Thymus (tissue), 14 donors: Measurements from ENCODE around the gene ZNF22. TPM values are rescaled to one million over a fixed set of nuclear protein-coding genes. Genes with fewer than 3 reads are reported as not detected.

ENCODE experiments used
- DNase-seq, 9 donors: peaks; one replicate each; pipeline ENCODE4 v3.0.0-alpha.2; 2013; ENCODE audit warnings: low spot score in 9 of 9, low read depth in 6 of 9, missing footprints in 1 of 9
- H3K27ac ChIP-seq, 2 donors: one replicate each; pipeline ENCODE4 v1.5.1; 2013; ENCODE audit warnings: control low read depth in 1 of 2, low read depth in 1 of 2, low read length in 1 of 2, mild to moderate bottlenecking in 1 of 2, moderate library complexity in 1 of 2
- H3K27me3 ChIP-seq, 2 donors: one replicate each; pipeline ENCODE4 v1.5.1; 2013; ENCODE audit warnings: low read length in 1 of 2; ENCODE audit not compliant: control insufficient read depth in 2 of 2, insufficient read depth in 1 of 2
- H3K36me3 ChIP-seq, 2 donors: one replicate each; pipeline ENCODE4 v1.5.1; 2013; ENCODE audit warnings: low read length in 1 of 2, mild to moderate bottlenecking in 1 of 2, moderate library complexity in 1 of 2; ENCODE audit not compliant: control insufficient read depth in 2 of 2, insufficient read depth in 2 of 2
- H3K4me1 ChIP-seq, 2 donors: one replicate each; pipeline ENCODE4 v1.5.1; 2013; ENCODE audit warnings: low read length in 2 of 2; ENCODE audit not compliant: control insufficient read depth in 2 of 2, insufficient read depth in 2 of 2
- H3K4me3 ChIP-seq, 2 donors: one replicate each; pipeline ENCODE4 v1.5.1; 2013; ENCODE audit warnings: low read length in 2 of 2, control low read depth in 1 of 2, mild to moderate bottlenecking in 1 of 2
- H3K9me3 ChIP-seq, 2 donors: one replicate each; pipeline ENCODE4 v1.5.1; 2013; ENCODE audit warnings: low read length in 1 of 2, mild to moderate bottlenecking in 1 of 2; ENCODE audit not compliant: control insufficient read depth in 2 of 2, insufficient read depth in 1 of 2
- WGBS: extraction: QIAGEN DNeasy Blood & Tissue Kit; methylation state at CpG from one replicate; pipeline ENCODE4 v1.1.7; 2013; 5-methylcytosine and 5-hydroxymethylcytosine counted together
- long read RNA-seq, 10 donors: transcript quantifications; one replicate each; lab custom pipeline, GENCODE V29; 2026
- polyA plus RNA-seq: library from polyadenylated mRNA; stranded (reverse); fragments of 200-250 nt; gene quantifications from one replicate; pipeline ENCODE4 v1.2.3, GENCODE V29; 2013
- total RNA-seq: library from RNA; stranded (reverse); fragments of 120-200 nt; gene quantifications from one replicate; pipeline ENCODE4 v1.2.4, GENCODE V29; 2013
- donor health status: healthy.

The ZNF22 gene
- total RNA-seq (83.1 TPM), polyA plus RNA-seq (51.7 TPM)
- long read RNA-seq, donor 1, transcript ZNF22-201 (2 exons, 2,551 nt) = major isoform, 7 of 7 reads
- long read RNA-seq, donor 1, partial matches to known transcripts = 0 of 7 reads
- long read RNA-seq, donor 1, other reads (novel, unspliced or antisense) = 0 of 7 reads
- long read RNA-seq, donor 2 = 0 reads
- long read RNA-seq, donor 3, transcript ZNF22-201 (2 exons, 2,551 nt) = major isoform, 83 of 83 reads
- long read RNA-seq, donor 3, partial matches to known transcripts = 0 of 83 reads
- long read RNA-seq, donor 3, other reads (novel, unspliced or antisense) = 0 of 83 reads
- long read RNA-seq, donor 4, transcript ZNF22-201 (2 exons, 2,551 nt) = major isoform, 27 of 27 reads
- long read RNA-seq, donor 4, partial matches to known transcripts = 0 of 27 reads
- long read RNA-seq, donor 4, other reads (novel, unspliced or antisense) = 0 of 27 reads
- long read RNA-seq, donor 5, transcript ZNF22-201 (2 exons, 2,551 nt) = major isoform, 83 of 83 reads
- long read RNA-seq, donor 5, partial matches to known transcripts = 0 of 83 reads
- long read RNA-seq, donor 5, other reads (novel, unspliced or antisense) = 0 of 83 reads
- long read RNA-seq, donor 6, transcript ZNF22-201 (2 exons, 2,551 nt) = major isoform, 54 of 54 reads
- long read RNA-seq, donor 6, partial matches to known transcripts = 0 of 54 reads
- long read RNA-seq, donor 6, other reads (novel, unspliced or antisense) = 0 of 54 reads
- long read RNA-seq, donor 7, transcript ZNF22-201 (2 exons, 2,551 nt) = major isoform, 66 of 130 reads
- long read RNA-seq, donor 7, partial matches to known transcripts = 64 of 130 reads
- long read RNA-seq, donor 7, other reads (novel, unspliced or antisense) = 0 of 130 reads
- long read RNA-seq, donor 8, transcript ZNF22-201 (2 exons, 2,551 nt) = major isoform, 32 of 32 reads
- long read RNA-seq, donor 8, partial matches to known transcripts = 0 of 32 reads
- long read RNA-seq, donor 8, other reads (novel, unspliced or antisense) = 0 of 32 reads
- long read RNA-seq, donor 9, transcript ZNF22-201 (2 exons, 2,551 nt) = major isoform, 38 of 38 reads
- long read RNA-seq, donor 9, partial matches to known transcripts = 0 of 38 reads
- long read RNA-seq, donor 9, other reads (novel, unspliced or antisense) = 0 of 38 reads
- long read RNA-seq, donor 10, transcript ZNF22-201 (2 exons, 2,551 nt) = major isoform, 49 of 49 reads
- long read RNA-seq, donor 10, partial matches to known transcripts = 0 of 49 reads
- long read RNA-seq, donor 10, other reads (novel, unspliced or antisense) = 0 of 49 reads

- under 1% methylated on average over 79 of the region's 79 CpGs for WGBS
- peaks cover 21 to 37% of the 10 kb centered on the region in 2 donors for H3K4me1 ChIP-seq
- peaks cover 9 to 25% of the 10 kb centered on the region in 2 donors for H3K36me3 ChIP-seq
- H3K27me3 ChIP-seq = no peaks in the 10 kb centered on the region
- H3K27ac ChIP-seq = peak within 1 kb of the TSS; percentile 93 to 95
- peak within 1 kb of the TSS; percentile 67 to 76 for H3K4me3 ChIP-seq
- DNase-seq = peak in 8 of 9 donors; percentile 71 to 95 (median 86)
- H3K9me3 ChIP-seq = peaks cover 0 to 3% of the 10 kb centered on the region in 2 donors
Observed at GRCh38 chr10:45000752-45001380, at the start of gene ZNF22. Gene ZNF22 (plus strand): TSS chr10:45000923. CDS start chr10:45003369, 2,446 bp downstream.

GRCh38 chr10:44951576-44952226 lies 49.0 kb upstream of the ZNF22 start:
- no peak overlapping the region for H3K4me3 ChIP-seq
- DNase-seq = no peak
- WGBS = 97% methylated on average over 7 of the region's 7 CpGs

GRCh38 chr10:44952779-44953231 lies 47.9 kb upstream of the ZNF22 start:
- Histone ChIP-seq H3K27ac (no peak overlapping the region), H3K36me3 (peaks cover 0 to 6% of the 10 kb centered on the region in 2 donors), H3K9me3 (peaks cover 0 to 1% of the 10 kb centered on the region in 2 donors), H3K27me3 (no peaks in the 10 kb centered on the region), H3K4me1 (peaks cover 3 to 7% of the 10 kb centered on the region in 2 donors), H3K4me3 (no peak overlapping the region)
- WGBS = 95% methylated on average over 2 of the region's 2 CpGs
- no peak for DNase-seq

More at GRCh38 chr10:44951576-44952226, 49.0 kb upstream of the ZNF22 start:
- Histone ChIP-seq H3K27me3 (no peaks in the 10 kb centered on the region), H3K27ac (no peak overlapping the region), H3K9me3 (peaks cover 0 to 1% of the 10 kb centered on the region in 2 donors), H3K4me1 (peaks cover 0 to 8% of the 10 kb centered on the region in 2 donors), H3K36me3 (peaks cover 0 to 6% of the 10 kb centered on the region in 2 donors)

GRCh38 chr10:44954042-44954441 lies 46.7 kb upstream of the ZNF22 start:
- peaks cover 11 to 15% of the 10 kb centered on the region in 2 donors for H3K4me1 ChIP-seq
- no peak overlapping the region for H3K27ac ChIP-seq
- peaks cover 0 to 6% of the 10 kb centered on the region in 2 donors for H3K36me3 ChIP-seq
- peaks cover 0 to 1% of the 10 kb centered on the region in 2 donors for H3K9me3 ChIP-seq
- DNase-seq = no peak
- H3K4me3 ChIP-seq = no peak overlapping the region
- H3K27me3 ChIP-seq = no peaks in the 10 kb centered on the region

- H3K27me3 ChIP-seq = no peaks in the 10 kb centered on the region
- H3K36me3 ChIP-seq = peaks cover 0 to 6% of the 10 kb centered on the region in 2 donors
- no peak overlapping the region for H3K4me3 ChIP-seq
- DNase-seq = no peak
- H3K4me1 ChIP-seq = peaks cover 13 to 20% of the 10 kb centered on the region in 2 donors
- H3K27ac ChIP-seq = no peak overlapping the region
- H3K9me3 ChIP-seq = peaks cover 0 to 1% of the 10 kb centered on the region in 2 donors
Observed at GRCh38 chr10:44954962-44955361, 45.8 kb upstream of the ZNF22 start.

- DNase-seq = no peak
- WGBS = 97% methylated on average over 8 of the region's 8 CpGs
- no peak overlapping the region for H3K27ac ChIP-seq
- no peak overlapping the region for H3K4me3 ChIP-seq
- peaks cover 18 to 24% of the 10 kb centered on the region in 2 donors for H3K4me1 ChIP-seq
- no peaks in the 10 kb centered on the region for H3K27me3 ChIP-seq
- peaks cover 0 to 1% of the 10 kb centered on the region in 2 donors for H3K9me3 ChIP-seq
- peaks cover 0 to 6% of the 10 kb centered on the region in 2 donors for H3K36me3 ChIP-seq
Observed at GRCh38 chr10:44955413-44956070, 45.2 kb upstream of the ZNF22 start.

GRCh38 chr10:44956226-44956625 lies 44.5 kb upstream of the ZNF22 start:
- no peak overlapping the region for H3K4me3 ChIP-seq
- H3K36me3 ChIP-seq = peaks cover 0 to 6% of the 10 kb centered on the region in 2 donors
- peaks cover 18 to 26% of the 10 kb centered on the region in 2 donors for H3K4me1 ChIP-seq
- peaks cover 0 to 1% of the 10 kb centered on the region in 2 donors for H3K9me3 ChIP-seq
- no peak for DNase-seq
- WGBS = 99% methylated on average over 4 of the region's 4 CpGs
- H3K27me3 ChIP-seq = no peaks in the 10 kb centered on the region
- no peak overlapping the region for H3K27ac ChIP-seq
